Esophagus squamous epithelium (tissue), 4 donors: ENCODE data around the gene SLC7A5.

Source experiments
- POLR2A ChIP-seq, 4 donors: fragments of 450-650 bp; IDR thresholded peaks; one replicate each; pipeline ENCODE4 v1.6.1; 2017; ENCODE audit warnings: antibody characterized with exemption in 4 of 4, mild to moderate bottlenecking in 4 of 4, moderate library complexity in 3 of 4
- TF ChIP-seq, protein P1 (sequence below), 6 experiments: fragments of 450-650 bp in 4 of 6; fragments of 200-600 bp in 2 of 6; sonication (generic) in 2 of 6; IDR thresholded peaks; one replicate each; pipeline ENCODE4 v1.5.1; 2016 to 2019; ENCODE audit warnings: antibody characterized with exemption in 6 of 6, mild to moderate bottlenecking in 4 of 6, moderate library complexity in 4 of 6

DNA sequence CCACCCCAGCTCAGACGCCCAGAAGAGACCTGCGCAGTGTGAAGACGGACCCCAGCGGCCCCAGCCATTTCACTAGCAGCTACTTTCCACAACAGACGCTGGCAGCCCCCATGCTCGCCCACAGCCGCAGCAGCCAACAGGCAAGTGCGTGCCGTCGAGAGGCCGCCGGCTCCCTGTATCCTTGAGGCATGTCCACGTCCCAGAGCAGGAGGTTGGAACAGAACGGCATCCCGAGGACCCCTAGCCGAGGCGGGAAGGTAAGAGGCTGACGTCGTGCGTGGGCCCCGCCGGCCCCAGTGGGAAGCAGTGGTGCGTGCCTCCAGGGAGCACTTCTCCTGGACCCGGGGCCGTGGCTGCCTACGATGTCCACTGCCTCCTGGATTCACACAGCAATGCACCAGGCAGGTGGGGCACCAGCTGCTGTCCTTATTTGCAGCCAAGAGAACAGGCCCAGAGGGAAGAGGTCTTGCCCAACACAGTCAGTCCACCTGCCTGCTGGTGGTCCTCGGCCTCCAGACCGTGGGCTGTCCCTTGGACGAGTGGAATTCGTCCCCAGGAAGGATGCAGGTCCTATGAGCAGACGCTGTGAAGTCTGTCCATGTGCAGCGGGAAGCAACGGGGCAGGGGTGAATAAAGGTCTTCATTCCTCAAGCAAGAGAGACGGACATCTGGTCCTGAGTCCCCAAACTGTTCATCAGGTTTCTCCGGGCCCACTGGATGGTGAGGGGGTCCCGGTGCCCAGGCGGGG lies 38.5 kb downstream of the SLC7A5 start:
- TF ChIP-seq, protein P1, sequence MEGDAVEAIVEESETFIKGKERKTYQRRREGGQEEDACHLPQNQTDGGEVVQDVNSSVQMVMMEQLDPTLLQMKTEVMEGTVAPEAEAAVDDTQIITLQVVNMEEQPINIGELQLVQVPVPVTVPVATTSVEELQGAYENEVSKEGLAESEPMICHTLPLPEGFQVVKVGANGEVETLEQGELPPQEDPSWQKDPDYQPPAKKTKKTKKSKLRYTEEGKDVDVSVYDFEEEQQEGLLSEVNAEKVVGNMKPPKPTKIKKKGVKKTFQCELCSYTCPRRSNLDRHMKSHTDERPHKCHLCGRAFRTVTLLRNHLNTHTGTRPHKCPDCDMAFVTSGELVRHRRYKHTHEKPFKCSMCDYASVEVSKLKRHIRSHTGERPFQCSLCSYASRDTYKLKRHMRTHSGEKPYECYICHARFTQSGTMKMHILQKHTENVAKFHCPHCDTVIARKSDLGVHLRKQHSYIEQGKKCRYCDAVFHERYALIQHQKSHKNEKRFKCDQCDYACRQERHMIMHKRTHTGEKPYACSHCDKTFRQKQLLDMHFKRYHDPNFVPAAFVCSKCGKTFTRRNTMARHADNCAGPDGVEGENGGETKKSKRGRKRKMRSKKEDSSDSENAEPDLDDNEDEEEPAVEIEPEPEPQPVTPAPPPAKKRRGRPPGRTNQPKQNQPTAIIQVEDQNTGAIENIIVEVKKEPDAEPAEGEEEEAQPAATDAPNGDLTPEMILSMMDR (IDR thresholded peaks at IDR 0.05) = no peak
- TF ChIP-seq POLR2A (IDR thresholded peaks at IDR 0.05) = no peak
